A673 (cell line): ENCODE data around the gene LCP2.

Experiments used
- EZH2 ChIP-seq: fragments of 200-600 bp; sonication (generic); IDR thresholded peaks from 2 replicates; pipeline ENCODE4 v1.6.1; 2017; ENCODE audit warnings: borderline replicate concordance, low read depth, mild to moderate bottlenecking, mixed read lengths, antibody characterized with exemption, low read length; ENCODE audit not compliant: poor library complexity, severe bottlenecking
- TF ChIP-seq, protein P1 (sequence below): fragments of 300-800, 200-600 bp; sonication (generic); conservative IDR thresholded peaks from 2 replicates; pipeline ENCODE4 v1.5.1; 2017; ENCODE audit warnings: low read depth, mild to moderate bottlenecking, antibody characterized with exemption, low read length, moderate library complexity, mixed read lengths

DNA sequence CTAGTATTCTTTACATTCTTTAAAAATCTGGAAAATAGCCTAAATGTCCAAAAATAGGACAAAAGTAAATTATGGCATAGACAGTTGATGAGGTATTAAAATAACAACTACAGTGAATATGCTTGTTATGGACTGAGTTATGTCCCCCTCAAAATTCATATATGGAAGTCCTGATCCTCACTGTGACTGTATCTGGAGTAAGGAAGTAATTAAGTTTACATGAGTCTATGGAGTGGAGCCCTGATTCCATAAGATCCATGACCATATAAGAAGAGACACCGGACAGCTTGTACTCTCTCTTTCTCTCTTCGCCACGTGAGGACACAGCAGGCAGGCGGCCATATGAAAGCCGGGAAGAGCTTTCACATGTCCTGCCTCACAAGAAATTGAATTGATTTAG is 93.4 kb downstream of the LCP2 start:
- TF ChIP-seq, protein P1, sequence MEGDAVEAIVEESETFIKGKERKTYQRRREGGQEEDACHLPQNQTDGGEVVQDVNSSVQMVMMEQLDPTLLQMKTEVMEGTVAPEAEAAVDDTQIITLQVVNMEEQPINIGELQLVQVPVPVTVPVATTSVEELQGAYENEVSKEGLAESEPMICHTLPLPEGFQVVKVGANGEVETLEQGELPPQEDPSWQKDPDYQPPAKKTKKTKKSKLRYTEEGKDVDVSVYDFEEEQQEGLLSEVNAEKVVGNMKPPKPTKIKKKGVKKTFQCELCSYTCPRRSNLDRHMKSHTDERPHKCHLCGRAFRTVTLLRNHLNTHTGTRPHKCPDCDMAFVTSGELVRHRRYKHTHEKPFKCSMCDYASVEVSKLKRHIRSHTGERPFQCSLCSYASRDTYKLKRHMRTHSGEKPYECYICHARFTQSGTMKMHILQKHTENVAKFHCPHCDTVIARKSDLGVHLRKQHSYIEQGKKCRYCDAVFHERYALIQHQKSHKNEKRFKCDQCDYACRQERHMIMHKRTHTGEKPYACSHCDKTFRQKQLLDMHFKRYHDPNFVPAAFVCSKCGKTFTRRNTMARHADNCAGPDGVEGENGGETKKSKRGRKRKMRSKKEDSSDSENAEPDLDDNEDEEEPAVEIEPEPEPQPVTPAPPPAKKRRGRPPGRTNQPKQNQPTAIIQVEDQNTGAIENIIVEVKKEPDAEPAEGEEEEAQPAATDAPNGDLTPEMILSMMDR, result no peak
- no peak for TF ChIP-seq EZH2
